HG03039 (cell line): ENCODE results near the gene ADK.
"Not testable (repeated sequence)": the region's sequence is repeated elsewhere in the genome, so short reads cannot be mapped to it uniquely, and the experiment has no call there.

ENCODE experiments used
- ATAC-seq: cut with Tn5 transposase; IDR thresholded peaks from one replicate; pipeline ENCODE4 v1.9.1; 2021; ENCODE audit warnings: mild to moderate bottlenecking, moderate library complexity; ENCODE audit not compliant: unreplicated experiment

The ADK gene

GRCh38 chr10:74337330-74338016, 186.5 kb downstream of the ADK start:
- ATAC-seq, result no peak

GRCh38 chr10:74342991-74343390, 192.0 kb downstream of the ADK start:
- ATAC-seq, result no peak

DNA sequence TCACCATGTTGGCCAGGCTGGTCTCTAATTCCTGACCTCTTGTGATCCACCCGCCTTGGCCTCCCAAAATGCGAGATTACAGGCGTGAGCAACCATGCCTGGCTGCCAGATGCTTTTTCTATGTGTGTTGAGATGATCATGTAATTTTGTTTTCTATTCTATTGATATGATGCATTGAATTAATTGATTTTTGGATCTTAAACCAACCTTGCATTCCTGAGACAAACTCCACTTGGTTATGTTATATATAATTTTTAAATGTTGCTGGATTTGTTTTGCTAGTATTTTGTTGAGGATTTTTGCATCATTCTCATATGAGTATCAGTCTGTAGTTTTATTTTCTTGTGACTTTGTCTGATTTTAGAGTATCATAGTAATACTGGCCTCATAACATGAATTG, 192.8 kb downstream of the ADK start:
- ATAC-seq, result no peak

GRCh38 chr10:74344306-74344705, 193.3 kb downstream of the ADK start:
- ATAC-seq, result no peak

DNA sequence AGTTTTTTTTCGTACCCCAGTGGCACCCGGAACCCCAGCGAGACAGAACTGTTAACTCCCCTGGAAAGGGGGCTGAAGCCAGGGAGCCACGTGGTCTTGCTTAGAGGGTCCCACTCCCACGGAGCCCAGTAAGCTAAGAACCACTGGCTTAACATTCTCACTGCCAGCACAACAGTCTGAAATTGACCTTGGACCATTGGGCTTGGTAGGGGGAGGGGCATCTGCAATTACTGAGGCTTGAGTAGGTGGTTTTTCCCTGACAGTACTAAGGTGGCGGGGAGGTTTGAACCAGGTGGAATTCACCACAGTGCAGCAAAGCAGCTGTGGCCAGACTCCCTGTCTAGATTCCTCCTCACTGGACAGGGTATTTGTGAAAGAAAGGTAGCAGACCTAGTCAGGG, 196.5 kb downstream of the ADK start:
- no peak for ATAC-seq

DNA sequence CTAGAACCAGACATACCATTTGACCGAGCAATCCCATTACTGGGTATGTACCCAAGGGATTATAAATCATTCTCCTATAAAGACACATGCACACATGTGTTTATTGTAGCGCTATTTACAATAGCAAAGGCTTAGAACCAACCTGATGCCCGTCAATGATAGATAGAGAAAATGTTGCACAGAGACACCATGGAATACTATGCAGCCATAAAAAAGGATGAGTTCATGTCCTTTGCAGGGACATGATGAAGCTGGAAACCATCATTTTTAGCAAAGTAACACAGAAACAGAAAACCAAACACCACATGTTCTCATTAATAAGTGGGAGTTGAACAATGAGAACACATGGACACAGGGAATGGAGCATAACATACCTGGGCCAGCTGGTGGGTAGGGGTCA, 202.0 kb downstream of the ADK start:
- ATAC-seq, result not testable (repeated sequence)

GRCh38 chr10:74361678-74362077, 210.7 kb downstream of the ADK start:
- no peak for ATAC-seq

DNA sequence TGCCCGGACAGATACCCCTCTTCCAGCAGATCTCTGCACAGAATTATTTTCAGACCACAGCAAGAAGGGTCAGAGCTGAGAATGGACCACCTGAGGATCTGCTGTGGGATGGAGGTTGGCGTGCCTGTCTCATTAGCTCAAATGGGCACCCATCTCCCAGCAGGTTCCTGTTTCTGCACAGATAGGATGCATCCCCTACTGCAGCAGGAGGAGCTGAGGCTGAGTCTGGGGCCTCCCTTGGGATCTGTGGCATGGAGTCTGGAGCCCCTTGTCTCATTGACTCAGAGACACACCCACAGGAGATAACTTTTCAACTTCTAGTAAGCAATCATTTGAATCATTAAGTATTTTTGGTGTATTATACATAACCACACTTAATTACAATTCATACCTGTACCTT, 212.7 kb downstream of the ADK start:
- ATAC-seq, result no peak

DNA sequence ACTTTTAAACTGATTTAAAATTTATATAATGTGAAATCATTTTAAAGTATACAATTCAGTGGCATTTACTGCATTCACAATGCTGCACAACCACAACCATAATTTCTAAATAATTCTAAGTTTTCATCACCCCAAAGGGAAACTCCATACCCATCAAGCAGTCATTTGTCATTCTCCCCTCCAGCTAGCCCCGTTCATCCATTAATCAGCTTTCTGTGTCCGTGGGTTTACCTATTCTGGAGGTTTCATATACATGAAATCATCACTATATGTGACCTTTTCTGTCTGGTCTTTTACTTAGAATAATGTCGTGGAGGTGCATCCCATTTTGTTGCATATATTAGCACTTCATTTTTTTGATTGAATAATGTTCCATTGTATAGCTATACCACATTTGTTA, 214.1 kb downstream of the ADK start:
- no peak for ATAC-seq

- ATAC-seq, result no peak
Measured at GRCh38 chr10:74371696-74372095, 220.7 kb downstream of the ADK start.

- ATAC-seq, result no peak
Measured at GRCh38 chr10:74373059-74373458, 222.0 kb downstream of the ADK start.

GRCh38 chr10:74377476-74377875, 226.5 kb downstream of the ADK start:
- ATAC-seq, result no peak

GRCh38 chr10:74379474-74379873, 228.5 kb downstream of the ADK start:
- no peak for ATAC-seq

GRCh38 chr10:74380795-74381194, 229.8 kb downstream of the ADK start:
- ATAC-seq, result no peak

DNA sequence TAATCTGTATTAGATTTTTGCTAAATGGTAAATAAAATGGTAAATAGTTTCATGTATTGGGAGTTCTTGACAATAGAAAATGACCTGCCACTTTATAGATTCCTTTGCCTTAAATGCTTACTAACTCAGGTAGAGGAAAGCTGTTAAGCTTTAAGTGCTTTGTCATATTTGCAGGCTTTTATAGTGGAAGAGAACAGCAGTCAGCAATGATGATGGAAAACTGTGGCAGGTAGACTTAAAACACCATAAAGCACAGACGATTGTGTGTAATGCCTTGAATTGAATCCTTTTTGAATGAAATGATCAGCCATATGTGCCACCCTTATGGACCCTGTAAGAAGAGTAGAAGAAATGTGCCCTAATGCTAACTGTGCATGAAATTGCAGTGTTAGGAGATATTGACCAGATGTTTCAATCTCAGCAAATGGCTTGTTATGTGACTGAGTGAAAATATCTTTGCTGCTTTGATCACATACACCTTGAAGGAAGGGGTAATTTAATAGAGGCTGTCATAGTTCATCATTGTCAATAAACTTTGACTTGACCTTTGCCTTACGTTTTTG, 230.4 kb downstream of the ADK start:
- ATAC-seq, result no peak

- no peak for ATAC-seq
Measured at GRCh38 chr10:74382663-74383062, 231.6 kb downstream of the ADK start.

GRCh38 chr10:74383642-74384041, 232.6 kb downstream of the ADK start:
- no peak for ATAC-seq

DNA sequence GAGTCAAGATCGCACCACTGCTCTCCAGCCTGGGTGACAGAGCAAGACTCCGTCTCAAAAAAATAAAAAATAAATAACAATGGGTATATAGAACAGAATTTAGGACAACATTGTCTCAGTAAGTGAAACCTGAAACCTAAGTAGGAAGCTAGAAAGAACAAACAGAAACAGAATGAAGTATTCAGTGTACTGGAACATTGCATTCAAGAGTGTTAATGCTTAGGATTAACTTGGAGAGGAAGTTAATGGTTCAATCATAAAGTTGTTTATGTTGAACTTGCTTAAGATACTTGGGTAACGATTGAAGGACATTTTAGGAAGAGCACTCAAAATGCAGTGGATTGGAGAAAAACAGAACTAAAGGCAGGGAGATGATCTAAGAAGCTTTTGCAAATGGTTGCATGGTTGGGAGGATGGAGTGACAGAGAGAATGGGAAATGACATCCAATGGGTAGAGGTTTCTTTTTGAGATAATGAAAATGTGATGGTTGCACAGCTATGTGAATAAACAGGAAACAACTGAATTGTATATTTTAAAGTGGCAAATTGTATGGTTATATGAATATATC, 233.7 kb downstream of the ADK start:
- ATAC-seq, result no peak

DNA sequence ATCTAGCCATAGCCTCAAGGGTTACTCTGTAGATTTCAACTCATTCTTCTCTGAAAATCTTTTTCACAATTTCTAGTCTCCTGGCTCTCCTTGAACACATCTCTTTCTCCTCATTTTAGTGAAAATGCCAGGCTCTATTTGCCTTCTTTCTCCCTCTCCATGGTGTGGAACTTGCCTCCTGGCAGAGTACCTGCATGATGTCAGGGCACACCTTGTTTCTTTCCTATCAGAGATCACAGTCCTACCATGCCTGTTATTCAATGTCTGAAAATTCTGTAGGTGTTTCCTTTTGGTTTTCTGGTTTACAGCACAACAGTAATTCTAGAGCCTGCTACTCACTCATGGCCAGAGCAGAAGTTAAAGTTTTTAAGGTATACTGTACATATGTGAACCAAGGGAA, 237.8 kb downstream of the ADK start:
- no peak for ATAC-seq

GRCh38 chr10:74391786-74392185, 240.8 kb downstream of the ADK start:
- no peak for ATAC-seq

GRCh38 chr10:74394416-74394969, 243.5 kb downstream of the ADK start:
- ATAC-seq, result no peak

DNA sequence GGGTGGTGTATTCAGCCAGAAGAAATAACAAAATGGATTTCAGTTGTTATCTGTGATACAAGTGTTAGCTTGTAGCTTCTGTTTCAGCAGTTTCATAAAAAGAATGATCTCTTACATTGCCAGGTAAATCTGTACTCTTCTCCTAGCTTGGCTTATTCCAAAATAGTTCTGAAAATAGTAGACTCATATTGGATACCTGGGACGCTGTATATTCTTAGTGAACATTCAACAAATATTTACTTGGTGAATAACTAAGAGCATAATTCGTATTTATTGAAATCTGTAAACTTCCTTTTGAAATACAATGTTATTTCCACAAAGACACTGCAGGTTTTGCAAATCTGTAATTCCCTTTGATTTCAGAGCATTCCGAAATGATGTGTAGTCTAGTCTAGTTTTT, 249.2 kb downstream of the ADK start:
- no peak for ATAC-seq
